ENCODE results near the gene ACOT12. TPM values are rescaled to one million over a fixed set of nuclear protein-coding genes. Genes with fewer than 3 reads are reported as not detected.

Gene ACOT12
- polyA plus RNA-seq, 4 donors = 0.43 to 1.1 (median 0.76) TPM

- no peak for DNase-seq (ENCODE audit: low read depth in 4 of 4, low spot score in 3 of 4)
Measured at GRCh38 chr5:81401266-81401665, 7.3 kb upstream of the ACOT12 start.

DNA sequence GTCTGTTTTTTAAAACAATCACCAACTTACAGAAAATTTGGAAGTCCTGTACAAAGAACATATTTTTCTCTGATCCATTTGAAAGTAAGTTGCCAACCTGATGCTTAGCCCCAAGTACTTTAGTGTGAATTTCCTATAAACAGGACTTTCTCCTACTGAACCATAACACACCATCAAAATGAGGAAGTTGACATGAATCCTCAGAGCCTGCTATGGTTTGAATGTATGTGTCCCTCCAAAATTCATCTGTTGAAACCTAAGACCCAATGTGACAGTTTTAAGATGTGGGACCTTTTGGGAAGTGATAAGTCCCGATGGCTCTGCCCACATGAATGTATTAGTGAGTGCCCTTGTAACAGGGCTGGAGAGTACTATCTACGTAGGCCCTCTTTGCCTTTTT lies 6.4 kb upstream of the ACOT12 start:
- DNase-seq (ENCODE audit: low read depth in 4 of 4, low spot score in 3 of 4) = no peak

GRCh38 chr5:81398741-81399140 lies 4.8 kb upstream of the ACOT12 start:
- no peak for DNase-seq (ENCODE audit: low read depth in 4 of 4, low spot score in 3 of 4)

- DNase-seq (ENCODE audit: low read depth in 4 of 4, low spot score in 3 of 4) = no peak
Measured at GRCh38 chr5:81397176-81397575, 3.2 kb upstream of the ACOT12 start.

- DNase-seq (ENCODE audit: low read depth in 4 of 4, low spot score in 3 of 4) = no peak
Measured at GRCh38 chr5:81395262-81395661, 1.3 kb upstream of the ACOT12 start.

DNA sequence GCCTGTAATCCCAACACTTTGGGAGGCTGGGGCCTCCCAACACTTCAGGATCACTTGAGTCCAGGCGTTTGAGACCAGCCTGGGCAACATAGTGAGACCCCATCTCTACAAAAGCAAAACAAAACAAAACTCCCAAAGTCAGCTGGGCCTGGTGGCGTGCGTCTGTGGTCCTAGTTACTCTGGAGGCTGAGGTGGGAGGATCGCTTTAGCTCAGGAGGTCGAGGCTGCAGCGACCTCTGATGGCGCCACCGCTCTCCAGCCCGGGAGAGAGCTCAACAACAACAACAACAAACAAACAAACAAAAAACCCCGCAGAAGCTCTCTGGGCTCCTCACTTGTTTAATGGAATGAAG lies 528 bp downstream of the ACOT12 start:
- DNase-seq (ENCODE audit: low read depth in 4 of 4, low spot score in 3 of 4) = no peak

- no peak for DNase-seq (ENCODE audit: low read depth in 4 of 4, low spot score in 3 of 4)
Measured at GRCh38 chr5:81389025-81389424, 4.9 kb downstream of the ACOT12 start.

DNA sequence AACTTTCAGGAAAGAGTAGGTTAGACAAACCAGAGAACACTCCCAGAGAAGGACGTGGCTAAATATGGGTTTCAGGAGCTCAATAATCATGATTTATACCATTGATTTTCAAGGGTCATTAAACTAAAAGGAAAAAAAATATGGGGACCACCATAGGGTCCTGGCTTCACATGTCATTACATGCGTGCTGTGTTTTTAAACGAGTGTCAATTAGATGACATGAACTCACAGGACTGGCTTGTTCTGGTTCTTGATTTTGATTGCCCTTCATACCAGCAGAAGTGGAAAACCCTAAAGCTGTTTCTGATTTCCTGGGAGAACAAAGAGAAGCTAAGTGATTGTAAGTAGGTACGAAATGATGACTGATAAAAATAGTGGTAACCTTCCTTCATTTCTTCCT lies 5.8 kb downstream of the ACOT12 start:
- DNase-seq (ENCODE audit: low read depth in 4 of 4, low spot score in 3 of 4) = no peak

DNA sequence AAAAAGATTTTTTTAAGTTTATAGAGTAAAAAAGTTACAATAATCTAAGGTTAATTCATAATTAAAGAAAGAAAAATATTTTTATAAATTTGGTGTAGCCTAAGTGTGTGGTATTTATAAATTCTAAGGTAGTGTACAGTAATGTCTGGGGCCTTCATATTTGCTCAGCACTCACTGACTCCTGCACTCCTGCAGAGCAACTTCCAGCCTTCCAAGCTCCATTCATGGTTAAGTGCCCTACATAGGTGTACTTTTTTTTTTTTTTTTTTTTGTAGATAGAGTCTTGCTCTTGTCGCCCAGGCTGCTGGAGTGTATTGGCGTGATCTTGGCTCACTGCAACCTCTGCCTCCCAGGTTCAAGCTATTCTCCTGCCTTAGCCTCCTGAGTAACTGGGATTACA lies 10.1 kb downstream of the ACOT12 start:
- DNase-seq (ENCODE audit: low read depth in 4 of 4, low spot score in 3 of 4) = no peak

DNA sequence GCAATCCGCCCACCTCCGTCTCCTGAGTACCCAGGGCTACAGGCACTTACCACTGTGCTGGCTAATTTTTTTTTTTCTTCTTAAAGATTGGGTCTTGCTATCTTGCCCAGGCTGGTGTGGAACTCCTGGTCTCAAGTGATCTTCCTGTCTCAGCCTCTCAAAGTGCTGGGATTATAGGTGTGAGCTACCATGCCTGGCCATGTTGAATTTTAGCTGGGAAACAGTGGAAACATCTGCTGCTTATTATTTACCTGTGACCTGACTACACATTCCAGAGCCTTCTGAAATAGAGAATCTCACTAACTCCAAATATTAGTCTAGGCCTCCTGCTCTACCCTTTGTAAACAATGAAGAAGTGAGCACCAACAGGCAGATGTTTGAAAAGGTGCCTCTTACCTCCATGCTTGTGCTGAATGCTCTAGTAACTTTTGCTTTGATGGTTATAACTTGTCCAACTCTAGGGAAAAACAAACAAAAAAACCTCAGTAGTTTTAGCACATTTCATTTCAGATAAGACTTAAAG lies 22.5 kb downstream of the ACOT12 start:
- no peak for DNase-seq (ENCODE audit: low read depth in 4 of 4, low spot score in 3 of 4)

GRCh38 chr5:81370912-81371311 lies 23.0 kb downstream of the ACOT12 start:
- no peak for DNase-seq (ENCODE audit: low read depth in 4 of 4, low spot score in 3 of 4)

GRCh38 chr5:81365541-81365940 lies 28.4 kb downstream of the ACOT12 start:
- no peak for DNase-seq (ENCODE audit: low read depth in 4 of 4, low spot score in 3 of 4)

DNA sequence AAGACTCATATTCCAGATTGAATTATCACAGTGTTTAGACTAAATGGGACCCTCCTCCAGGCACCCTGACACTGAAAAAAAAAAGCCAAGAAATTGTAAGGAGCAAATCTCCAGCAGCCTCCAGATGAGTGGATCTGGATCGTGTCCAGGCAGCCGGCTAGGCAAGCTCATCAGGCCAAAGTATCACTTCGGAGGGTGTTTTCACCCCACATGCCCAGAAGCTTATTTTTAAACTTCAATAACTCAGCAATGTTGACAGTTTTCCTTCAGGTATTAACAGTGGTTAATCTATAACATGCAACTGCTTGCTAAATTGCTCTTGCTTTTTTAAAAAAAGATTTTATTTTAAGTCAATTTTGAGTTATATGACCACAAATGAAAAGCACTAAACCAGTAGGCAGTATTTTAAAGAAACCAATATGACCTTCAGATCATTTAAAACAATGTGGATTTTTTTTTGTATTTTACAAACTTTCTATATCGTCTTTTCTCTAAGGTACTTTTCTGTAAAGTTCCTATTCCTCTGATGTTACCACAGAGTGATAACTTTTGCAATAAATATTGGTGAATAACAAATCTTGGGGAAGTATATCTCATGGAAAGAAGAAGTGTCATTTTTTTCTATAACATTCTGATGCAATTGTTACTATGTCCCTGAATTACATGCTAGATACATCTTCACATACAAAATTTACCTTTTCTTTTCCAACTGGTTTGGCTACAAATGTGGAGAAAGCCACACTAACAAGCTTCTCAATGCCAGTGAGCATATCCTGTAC lies 30.7 kb downstream of the ACOT12 start:
- no peak for DNase-seq (ENCODE audit: low read depth in 4 of 4, low spot score in 3 of 4)

- peak in 1 of 4 donors; percentile 15 for DNase-seq (ENCODE audit: low read depth in 4 of 4, low spot score in 3 of 4)
Measured at GRCh38 chr5:81361600-81361999, 32.3 kb downstream of the ACOT12 start.

GRCh38 chr5:81360640-81361039 lies 33.3 kb downstream of the ACOT12 start:
- no peak for DNase-seq (ENCODE audit: low read depth in 4 of 4, low spot score in 3 of 4)

DNA sequence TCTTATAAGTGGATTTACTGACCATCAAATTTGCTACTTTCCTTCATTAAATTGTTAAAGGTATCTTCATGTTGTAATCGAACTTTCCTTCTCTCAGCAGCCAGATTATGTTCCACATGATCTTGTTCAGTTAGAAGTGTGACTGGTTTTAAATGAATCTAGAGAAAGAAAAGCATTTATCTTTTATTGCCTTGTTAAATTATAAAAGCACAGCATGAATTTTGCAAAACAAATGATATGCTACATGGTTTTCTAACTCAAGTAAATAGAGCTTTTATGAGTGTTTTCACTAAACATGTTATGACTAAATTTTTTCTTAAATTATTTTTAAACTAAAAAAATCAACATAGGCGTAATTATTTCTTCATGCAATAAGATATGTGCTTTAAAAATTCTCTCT lies 34.1 kb downstream of the ACOT12 start:
- DNase-seq (ENCODE audit: low read depth in 4 of 4, low spot score in 3 of 4) = no peak

- DNase-seq (ENCODE audit: low read depth in 4 of 4, low spot score in 3 of 4) = no peak
Measured at GRCh38 chr5:81359108-81359507, 34.8 kb downstream of the ACOT12 start.

- DNase-seq (ENCODE audit: low read depth in 4 of 4, low spot score in 3 of 4) = no peak
Measured at GRCh38 chr5:81355291-81356251, 38.4 kb downstream of the ACOT12 start.

- no peak for DNase-seq (ENCODE audit: low read depth in 4 of 4, low spot score in 3 of 4)
Measured at GRCh38 chr5:81354093-81354492, 39.8 kb downstream of the ACOT12 start.

- no peak for DNase-seq (ENCODE audit: low read depth in 4 of 4, low spot score in 3 of 4)
Measured at GRCh38 chr5:81353189-81353588, 40.7 kb downstream of the ACOT12 start.

DNA sequence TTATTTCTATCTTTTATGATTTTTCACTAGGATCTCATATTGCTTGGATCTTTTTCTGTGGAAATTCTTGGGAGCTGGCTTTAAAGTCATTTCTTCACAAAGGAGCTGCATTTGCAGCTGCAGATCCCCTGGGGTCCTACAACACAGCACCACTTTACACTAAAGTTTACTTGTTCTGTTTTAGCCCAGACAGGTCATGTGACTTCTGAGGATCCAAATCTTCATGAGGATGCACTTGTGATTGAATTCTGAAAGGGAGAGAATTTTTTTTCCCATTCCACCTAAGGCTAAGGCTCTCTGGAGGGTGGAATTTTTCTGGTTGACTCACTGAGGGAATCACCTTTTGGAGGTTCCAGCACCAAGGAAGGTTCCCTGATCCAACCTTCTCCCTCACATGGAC lies 43.4 kb downstream of the ACOT12 start:
- no peak for DNase-seq (ENCODE audit: low read depth in 4 of 4, low spot score in 3 of 4)

- DNase-seq (ENCODE audit: low read depth in 4 of 4, low spot score in 3 of 4) = no peak
Measured at GRCh38 chr5:81349161-81349560, 44.8 kb downstream of the ACOT12 start.

Data from right renal pelvis (tissue), 4 donors.